Prostate gland (tissue), 2 donors: Measurements from ENCODE around the gene USP15. TPM values are rescaled to one million over a fixed set of nuclear protein-coding genes. Genes with fewer than 3 reads are reported as not detected.

Experiments used
- DNase-seq: peaks from one replicate; pipeline ENCODE4 v3.0.0-alpha.2; 2019; ENCODE audit warnings: low spot score
- H3K27ac ChIP-seq, 2 donors: fragments of 200-600 bp; sonication (generic); 2 replicates each; pipeline ENCODE4 v1.5.1; 2017 to 2019
- H3K27me3 ChIP-seq: fragments of 200-600 bp; sonication (generic); replicated peaks from 2 replicates; pipeline ENCODE4 v1.5.1; 2019; ENCODE audit not compliant: insufficient read depth
- H3K36me3 ChIP-seq, 2 donors: fragments of 200-600 bp; sonication (generic); 1 replicate in 1 of 2; 2 replicates in 1 of 2; pipeline versions ENCODE4 v1.5.1 to v1.8.1; 2017 to 2019
- H3K4me1 ChIP-seq: fragments of 200-600 bp; sonication (generic); replicated peaks from 2 replicates; pipeline ENCODE4 v1.5.1; 2019
- H3K4me3 ChIP-seq, 2 donors: fragments of 200-600 bp; sonication (generic); 2 replicates each; pipeline ENCODE4 v1.5.1; 2017 to 2019
- H3K9me3 ChIP-seq: fragments of 200-600 bp; sonication (generic); 2 replicates; pipeline ENCODE4 v1.5.1; 2017
- CTCF ChIP-seq, 4 experiments: fragments of 200-600 bp in 2 of 4; fragments of 450-650 bp in 2 of 4; sonication (generic) in 2 of 4; IDR thresholded peaks; 1 replicate in 3 of 4; 2 replicates in 1 of 4; pipeline ENCODE4 v1.5.1; 2016 to 2019; ENCODE audit warnings: antibody characterized with exemption in 4 of 4, mild to moderate bottlenecking in 2 of 4, moderate library complexity in 2 of 4
- POLR2A ChIP-seq: fragments of 450-650 bp; IDR thresholded peaks from one replicate; pipeline ENCODE4 v1.6.1; 2016; ENCODE audit warnings: antibody characterized with exemption, mild to moderate bottlenecking
- POLR2AphosphoS5 ChIP-seq: sonication (generic); formaldehyde crosslinking; IDR thresholded peaks from one replicate; pipeline ENCODE4 v1.6.1; 2017; ENCODE audit warnings: antibody characterized with exemption
- WGBS: methylation state at CpG from one replicate; pipeline ENCODE4 v1.1.5; 2018; 5-methylcytosine and 5-hydroxymethylcytosine counted together
- intact Hi-C: fragments of 100-400 bp; cut with DNase I; formaldehyde crosslinking; loops from one replicate; pipeline ENCODE4 v1.14.2; 2022
- total RNA-seq, 2 donors: library from RNA; depleted of rRNA; stranded (reverse); fragments of >200 nt; gene quantifications; one replicate each; pipeline ENCODE4 v1.1.0, GENCODE V29; 2016

The USP15 gene
- total RNA-seq, 2 donors from 2014 or later: 33.6 to 59.4 TPM

- WGBS: 70% methylated on average over 8 of the region's 8 CpGs
- Histone ChIP-seq H3K4me3 (no peak overlapping the region), H3K27me3 (no peaks in the 10 kb centered on the region), H3K4me1 (no peaks in the 10 kb centered on the region), H3K36me3 (no peaks in the 10 kb centered on the region), H3K9me3 (no peaks in the 10 kb centered on the region), H3K27ac (no peak overlapping the region)
- no peak for DNase-seq
- no peak for TF ChIP-seq POLR2A
- no peak for TF ChIP-seq POLR2AphosphoS5
- no peak for TF ChIP-seq CTCF (IDR thresholded peaks at IDR 0.05)
- intact Hi-C loops: no loop called here
Measured at GRCh38 chr12:62256408-62257096, 3.7 kb upstream of the USP15 start.

GRCh38 chr12:62258231-62258630 is 2.0 kb upstream of the USP15 start:
- intact Hi-C loops: no loop called here
- Histone ChIP-seq H3K9me3 (no peaks in the 10 kb centered on the region), H3K36me3 (no peaks in the 10 kb centered on the region), H3K4me1 (no peaks in the 10 kb centered on the region), H3K27me3 (no peaks in the 10 kb centered on the region), H3K27ac (no peak overlapping the region), H3K4me3 (no peak overlapping the region)
- WGBS: 93% methylated on average over 3 of the region's 3 CpGs
- no peak for TF ChIP-seq CTCF (IDR thresholded peaks at IDR 0.05)
- TF ChIP-seq POLR2A: no peak
- no peak for TF ChIP-seq POLR2AphosphoS5
- no peak for DNase-seq

- H3K9me3 ChIP-seq: no peaks in the 10 kb centered on the region
- TF ChIP-seq CTCF (IDR thresholded peaks at IDR 0.05) (peak in 1 of 4 experiments; percentile 10), POLR2A (no peak)
- no peaks in the 10 kb centered on the region for H3K27me3 ChIP-seq
- H3K4me1 ChIP-seq: no peaks in the 10 kb centered on the region
- H3K36me3 ChIP-seq: no peaks in the 10 kb centered on the region
- DNase-seq: no peak
- H3K4me3 ChIP-seq: peak overlapping the region; percentile 78 to 95
- WGBS: 31% methylated on average over 10 of the region's 10 CpGs
- intact Hi-C loops: no loop called here
- H3K27ac ChIP-seq: peak overlapping the region; percentile 93 to 95
Measured at GRCh38 chr12:62258941-62259630, 1.1 kb upstream of the USP15 start.

- intact Hi-C loops: no loop called here
- peak overlapping the region; percentile 93 to 95 for H3K27ac ChIP-seq
- H3K4me1 ChIP-seq: no peaks in the 10 kb centered on the region
- no peak for DNase-seq
- no peaks in the 10 kb centered on the region for H3K36me3 ChIP-seq
- WGBS: under 1% methylated on average over 15 of the region's 15 CpGs
- TF ChIP-seq CTCF (IDR thresholded peaks at IDR 0.05) (no peak), POLR2A (no peak), POLR2AphosphoS5 (no peak)
- H3K4me3 ChIP-seq: peak overlapping the region; percentile 78 to 95
- no peaks in the 10 kb centered on the region for H3K9me3 ChIP-seq
- H3K27me3 ChIP-seq: no peaks in the 10 kb centered on the region
Measured at GRCh38 chr12:62259631-62259992, 592 bp upstream of the USP15 start.
